Epithelial cell of esophagus (primary cell): ENCODE results near the gene ZSCAN29.

ENCODE experiments used
- DNase-seq: peaks from one replicate; pipeline ENCODE4 v3.0.0; 2010; ENCODE audit warnings: low read depth
- H3K4me3 ChIP-seq: 2 replicates; pipeline ENCODE4 v1.5.1; 2011; ENCODE audit warnings: mild to moderate bottlenecking, low read length, control low read depth
- CTCF ChIP-seq: IDR thresholded peaks from 2 replicates; pipeline ENCODE4 v1.5.1; 2011; ENCODE audit warnings: low read depth, mild to moderate bottlenecking, low read length, control low read depth, inconsistent platforms; ENCODE audit not compliant: insufficient read depth; ENCODE audit errors: missing control alignments

The ZSCAN29 gene

DNA sequence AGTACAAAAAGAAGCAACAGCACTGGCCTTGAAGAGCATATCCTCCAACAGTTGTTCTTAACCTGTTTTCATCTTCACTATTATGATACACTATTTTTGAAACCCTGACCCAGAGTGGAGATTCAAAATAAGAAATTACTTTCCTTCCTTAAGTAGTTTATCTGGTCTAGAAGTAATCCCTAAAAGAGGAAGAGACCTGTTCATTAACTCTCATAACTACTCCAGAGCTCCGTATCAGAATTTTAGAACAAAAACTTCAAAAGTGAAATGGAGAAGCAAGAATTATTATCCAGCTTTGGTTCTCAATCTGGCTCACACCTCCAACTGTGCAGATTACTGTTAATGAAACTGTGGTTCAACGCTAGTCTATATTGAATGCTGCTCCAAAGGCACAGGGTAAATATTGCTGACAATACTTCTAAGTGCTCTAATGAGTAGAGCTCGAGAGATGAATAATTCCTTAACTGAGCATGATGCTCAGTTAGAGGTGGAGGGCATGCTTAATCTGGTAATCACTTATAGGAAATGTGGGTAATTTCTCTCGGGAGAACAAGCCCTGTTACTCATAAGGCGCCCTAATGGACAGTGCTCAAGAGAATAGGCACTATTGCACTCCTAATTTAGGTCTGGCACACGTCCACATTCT, 45.7 kb downstream of the ZSCAN29 start:
- no peak for DNase-seq
- no peak overlapping the region for H3K4me3 ChIP-seq

GRCh38 chr15:43318990-43319771, 51.7 kb downstream of the ZSCAN29 start:
- TF ChIP-seq CTCF, result no peak
- DNase-seq, result no peak
- H3K4me3 ChIP-seq, result no peak overlapping the region

More for the DNA sequence above, 45.7 kb downstream of the ZSCAN29 start:
- TF ChIP-seq CTCF, result no peak

DNA sequence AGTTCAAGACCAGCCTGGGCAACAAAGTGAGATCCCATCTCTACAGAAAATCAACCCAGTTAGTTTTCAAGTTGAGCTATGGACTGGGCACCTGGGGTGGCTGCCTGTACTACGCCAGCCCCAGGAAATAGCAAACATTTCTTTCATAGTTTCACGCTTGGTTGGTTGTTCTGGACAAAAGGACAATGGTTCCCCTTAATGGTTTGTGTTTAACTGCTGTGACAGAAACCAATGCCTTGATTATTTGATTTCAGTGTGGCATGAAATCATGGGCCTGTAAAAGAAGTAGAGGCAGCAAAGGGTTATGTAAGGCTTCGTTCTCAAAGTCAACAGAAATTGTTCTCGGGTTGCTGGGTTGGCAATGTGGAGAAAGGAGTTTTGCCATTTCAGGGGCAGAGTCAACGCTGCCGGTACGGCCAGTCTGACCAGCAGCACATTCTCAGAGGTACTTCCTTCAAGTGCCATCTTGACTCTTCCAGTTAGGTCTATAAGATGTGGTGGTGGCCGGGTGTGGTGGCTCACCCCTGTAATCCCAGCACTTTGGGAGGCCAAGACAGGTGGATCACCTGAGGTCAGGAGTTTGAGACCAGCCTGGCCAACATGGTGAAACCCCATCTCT, 53.2 kb downstream of the ZSCAN29 start:
- no peak overlapping the region for H3K4me3 ChIP-seq
- DNase-seq, result no peak
- TF ChIP-seq CTCF, result no peak

DNA sequence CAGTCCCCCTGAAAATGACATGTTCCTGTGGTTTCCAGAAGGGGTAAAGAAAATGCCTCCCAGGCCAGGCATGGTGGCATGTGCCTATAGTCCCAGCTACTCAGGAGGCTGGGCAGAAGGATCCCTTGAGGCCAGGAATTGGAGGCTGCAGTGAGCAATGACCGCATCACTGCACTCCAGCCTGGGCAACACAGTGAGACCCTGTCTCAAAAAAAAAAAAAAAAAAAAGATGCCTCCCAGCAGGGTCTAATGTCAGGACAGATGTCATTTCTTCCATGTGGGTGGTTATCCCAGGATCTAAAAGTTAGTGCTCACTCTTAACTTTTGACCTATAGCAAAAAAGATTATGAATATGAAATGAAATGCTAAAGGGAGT, 53.9 kb downstream of the ZSCAN29 start:
- no peak overlapping the region for H3K4me3 ChIP-seq
- no peak for TF ChIP-seq CTCF
- no peak for DNase-seq

GRCh38 chr15:43316016-43316970, 54.5 kb downstream of the ZSCAN29 start:
- no peak for DNase-seq
- TF ChIP-seq CTCF, result no peak
- no peak overlapping the region for H3K4me3 ChIP-seq

GRCh38 chr15:43314171-43314570, 56.7 kb downstream of the ZSCAN29 start:
- TF ChIP-seq CTCF, result no peak
- H3K4me3 ChIP-seq, result no peak overlapping the region

More at GRCh38 chr15:43314171-43314570, 56.7 kb downstream of the ZSCAN29 start:
- DNase-seq, result peak; percentile 19
